Heart left ventricle (tissue), 16 donors: ENCODE measurements around the gene POU6F2. TPM values are rescaled to one million over a fixed set of nuclear protein-coding genes. Genes with fewer than 3 reads are reported as not detected.

Source experiments
- ATAC-seq, 4 donors: fragments of 200-7000 bp; cut with Tn5 transposase; one replicate each; pipeline ENCODE4 v1.9.1; 2020 to 2022; ENCODE audit warnings: moderate library complexity in 4 of 4, mild to moderate bottlenecking in 3 of 4, moderate number of reproducible peaks in 1 of 4
- DNase-seq, 5 donors: peaks; one replicate each; pipeline ENCODE4 v3.0.0-alpha.2; 2020
- H3K27ac ChIP-seq, 12 donors: fragments of 200-600 bp; sonication (generic) in 4 of 12; one replicate each; pipeline versions ENCODE4 v1.5.0 to v1.8.0; 2016 to 2022; ENCODE audit warnings: mild to moderate bottlenecking in 2 of 12
- H3K27me3 ChIP-seq, 9 donors: fragments of 200-600 bp; sonication (generic) in 2 of 9; one replicate each; pipeline versions ENCODE4 v1.5.1 to v1.8.0; 2016 to 2022; ENCODE audit warnings: mild to moderate bottlenecking in 3 of 9
- H3K36me3 ChIP-seq, 9 donors: fragments of 200-600 bp; sonication (generic) in 2 of 9; one replicate each; pipeline versions ENCODE4 v1.5.0 to v1.8.0; 2018 to 2022; ENCODE audit warnings: mild to moderate bottlenecking in 2 of 9
- H3K4me1 ChIP-seq, 12 donors: fragments of 200-600 bp; sonication (generic) in 4 of 12; one replicate each; pipeline versions ENCODE4 v1.5.0 to v1.8.0; 2016 to 2022; ENCODE audit warnings: mild to moderate bottlenecking in 3 of 12
- H3K4me3 ChIP-seq, 12 donors: fragments of 200-600 bp; sonication (generic) in 4 of 12; one replicate each; pipeline versions ENCODE4 v1.5.0 to v1.8.0; 2017 to 2022; ENCODE audit warnings: mild to moderate bottlenecking in 9 of 12, moderate library complexity in 4 of 12
- H3K9me3 ChIP-seq, 12 donors: fragments of 200-600 bp; sonication (generic) in 4 of 12; one replicate each; pipeline versions ENCODE4 v1.5.0 to v1.8.0; 2016 to 2022; ENCODE audit warnings: mild to moderate bottlenecking in 1 of 12
- CTCF ChIP-seq, 12 donors: fragments of 200-600 bp; sonication (generic) in 4 of 12; IDR thresholded peaks; one replicate each; pipeline versions ENCODE4 v1.5.0 to v1.8.0; 2018 to 2022; ENCODE audit warnings: antibody characterized with exemption in 12 of 12, mild to moderate bottlenecking in 5 of 12
- POLR2A ChIP-seq, 2 donors: fragments of 450-650 bp; IDR thresholded peaks; one replicate each; pipeline ENCODE4 v1.6.1; 2017; ENCODE audit warnings: antibody characterized with exemption in 2 of 2, mild to moderate bottlenecking in 2 of 2, moderate library complexity in 2 of 2
- WGBS, 4 donors: extraction: QIAGEN DNeasy Blood & Tissue Kit in 2 of 4; methylation state at CpG; one replicate each; pipeline versions ENCODE4 v1.1.5 to v1.1.7; 2013 to 2018; 5-methylcytosine and 5-hydroxymethylcytosine counted together
- intact Hi-C, 10 donors: fragments of 100-400 bp; cut with DNase I; formaldehyde crosslinking; loops; one replicate each; pipeline versions ENCODE4 v1.11.1 to v1.14.2; 2022
- polyA plus RNA-seq, 2 donors: library from polyadenylated mRNA; stranded (reverse); fragments of 200-250 nt; gene quantifications; one replicate each; pipeline ENCODE4 v1.2.3, GENCODE V29; 2013
- total RNA-seq, 9 donors: library from RNA; depleted of rRNA in 2 of 9; stranded (reverse); fragments of >200 nt in 2 of 9; fragmentation: NEBNext Ultra II Directional in 3 of 9; extraction: Animal tissue kit (Norgen Biotek cat#: 25700) in 3 of 9; gene quantifications; one replicate each; pipeline versions ENCODE4 v1.1.0 to v1.2.4, GENCODE V29; 2016 to 2023
- donor health status: ischemic (EF 13 %, LVEDD 7.1; RV severe dilation, severe dysfunction).
- donor health status: healthy with polysubstance abuse.
- donor health status: DM: no; HTN: yes; CAD: no.
- donor health status: DM: no; HTN: no; CAD: no.
- donor health status: ischemic (EF 25% LVEDD 6.9; RV normal size, moderate dysfunction).
- donor health status: ischemic (EF 25% LVEDD 5.7; RV mildly dilated, moderate dysfunction).
- donor health status: healthy.
- donor health status: DM: yes; HTN: yes; CAD: no.
- donor health status: ischemic (EF 35%, LVEDD 5.7; RV mildly dilated, moderate dysfunction).
- donor health status: nonischemic (EF 11% LVEDD 7.7; RV severe dilation, severe dysfunction).
- donor health status: DM: yes; HTN: yes; CAD: no.
- donor health status: PGD.
- donor health status: ischemic (EF 29% LVEDD 5.4; RV normal size, mild dysfunction).
- donor health status: nonischemic (EF 23%, LVEDD 6.1; RV moderate dilation, normal function).

The POU6F2 gene
- total and polyA plus RNA-seq, 11 donors, result 0.03 to 1.2 (median 0.38) TPM; not detected in 2

DNA sequence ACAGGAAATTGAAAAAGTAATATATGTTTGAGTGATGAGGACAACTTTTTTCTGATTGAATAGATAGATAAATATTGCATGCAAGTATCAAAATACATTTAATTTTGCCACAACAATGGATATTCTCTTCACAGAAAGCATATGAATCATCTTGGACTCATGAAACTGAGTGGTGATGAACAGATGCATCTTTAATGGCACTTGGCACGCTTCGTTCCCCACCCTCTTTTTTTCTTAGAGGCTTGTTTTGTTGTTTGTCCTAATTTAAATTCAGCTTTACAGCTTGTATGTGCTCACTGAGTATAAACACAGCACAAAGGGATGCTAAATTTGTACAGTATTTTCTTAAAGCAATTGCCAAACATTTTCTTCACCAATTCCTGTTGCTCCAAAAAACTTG is 443.5 kb downstream of the POU6F2 start:
- TF ChIP-seq CTCF (IDR thresholded peaks at IDR 0.05) (no peak), POLR2A (IDR thresholded peaks at IDR 0.05) (no peak)
- no peaks in the 10 kb centered on the region for H3K4me1 ChIP-seq
- intact Hi-C loops, result no loop called here
- no peak for ATAC-seq
- H3K36me3 ChIP-seq, result no peaks in the 10 kb centered on the region
- no peak overlapping the region for H3K4me3 ChIP-seq
- DNase-seq, result no peak
- H3K9me3 ChIP-seq, result no peaks in the 10 kb centered on the region
- H3K27me3 ChIP-seq, result peaks cover 0 to 20% (median 0%) of the 10 kb centered on the region in 9 donors
- H3K27ac ChIP-seq, result no peak overlapping the region
- 83 to 90% (median 85%) methylated on average over 2 of the region's 2 CpGs for WGBS, 4 donors

DNA sequence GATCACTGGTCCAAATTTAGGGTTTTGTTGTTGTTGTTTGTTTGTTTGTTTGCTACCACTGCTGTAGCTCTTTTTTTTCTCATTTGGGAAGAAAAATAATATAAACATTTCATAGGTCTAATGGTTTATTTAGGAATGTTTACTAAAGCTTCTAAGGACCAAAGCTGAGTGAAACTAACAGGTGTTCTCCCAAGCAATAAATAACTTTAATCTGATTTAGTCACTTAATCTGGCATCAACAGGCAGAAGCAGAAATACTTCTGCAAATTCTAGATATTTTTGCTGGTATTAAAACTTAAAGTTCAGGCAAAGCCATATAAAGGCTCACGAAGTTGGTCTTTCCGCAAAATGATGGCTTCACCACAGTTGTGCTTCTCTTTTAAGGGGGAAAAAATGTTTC is 444.0 kb downstream of the POU6F2 start:
- Histone ChIP-seq H3K36me3 (no peaks in the 10 kb centered on the region), H3K27me3 (peaks cover 0 to 16% (median 0%) of the 10 kb centered on the region in 9 donors), H3K27ac (no peak overlapping the region), H3K4me3 (no peak overlapping the region), H3K9me3 (no peaks in the 10 kb centered on the region), H3K4me1 (no peaks in the 10 kb centered on the region)
- 85 to 91% (median 87%) methylated on average over 2 of the region's 2 CpGs for WGBS, 4 donors
- intact Hi-C loops, result no loop called here
- TF ChIP-seq CTCF (IDR thresholded peaks at IDR 0.05), result no peak
- no peak for TF ChIP-seq POLR2A (IDR thresholded peaks at IDR 0.05)
- ATAC-seq (no peak), DNase-seq (no peak)

DNA sequence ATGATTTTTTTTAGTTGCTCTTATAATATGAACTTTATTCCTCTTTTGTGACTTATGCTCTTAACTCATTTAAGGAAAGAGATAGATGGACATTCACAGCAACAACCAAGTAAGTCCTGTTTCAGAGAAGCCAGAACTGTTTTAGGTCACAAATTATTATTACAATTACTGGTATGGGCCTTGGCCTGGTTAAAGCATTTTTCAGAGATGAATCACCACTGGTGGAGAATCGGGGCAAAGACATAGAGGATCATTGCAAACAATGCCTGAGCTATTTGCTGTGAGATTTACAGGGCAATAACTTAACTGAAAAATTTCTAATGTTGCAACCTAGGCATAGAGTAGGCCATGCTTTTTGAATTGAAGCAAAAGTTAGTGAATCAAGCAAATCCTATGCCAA is 450.5 kb downstream of the POU6F2 start:
- 28 to 63% (median 49%) methylated on average over 1 of the region's 1 CpG for WGBS, 4 donors
- H3K4me3 ChIP-seq, result no peak overlapping the region
- no peak overlapping the region for H3K27ac ChIP-seq
- DNase-seq, result no peak
- no peaks in the 10 kb centered on the region for H3K36me3 ChIP-seq
- ATAC-seq, result no peak
- no peak for TF ChIP-seq CTCF (IDR thresholded peaks at IDR 0.05)
- no peak for TF ChIP-seq POLR2A (IDR thresholded peaks at IDR 0.05)
- H3K9me3 ChIP-seq, result no peaks in the 10 kb centered on the region
- H3K27me3 ChIP-seq, result no peaks in the 10 kb centered on the region
- H3K4me1 ChIP-seq, result no peaks in the 10 kb centered on the region
- intact Hi-C loops, result no loop called here

DNA sequence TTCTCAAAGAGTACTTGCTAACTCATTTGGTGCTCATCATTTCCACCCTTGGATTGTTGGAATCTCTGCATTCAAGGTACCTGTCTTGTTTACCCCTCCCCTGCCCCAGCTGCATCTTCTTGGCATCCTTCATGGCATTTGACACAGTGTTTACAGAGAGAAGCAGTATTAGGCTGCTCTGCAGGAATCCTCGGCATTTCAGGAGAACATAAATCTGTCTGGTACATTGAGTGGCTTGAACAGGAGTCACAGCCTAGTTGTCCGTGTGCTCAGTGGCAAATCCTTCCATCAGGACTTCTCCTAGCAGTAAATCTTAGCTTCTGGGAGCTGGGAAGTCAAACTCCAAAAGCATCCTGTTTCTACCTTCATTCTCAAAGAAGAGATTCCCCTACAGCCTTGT is 451.7 kb downstream of the POU6F2 start:
- no peak overlapping the region for H3K27ac ChIP-seq
- H3K4me3 ChIP-seq, result no peak overlapping the region
- ATAC-seq (no peak), DNase-seq (no peak)
- intact Hi-C loops, result no loop called here
- H3K9me3 ChIP-seq, result no peaks in the 10 kb centered on the region
- H3K27me3 ChIP-seq, result no peaks in the 10 kb centered on the region
- no peaks in the 10 kb centered on the region for H3K36me3 ChIP-seq
- WGBS, 4 donors, result 68 to 84% (median 75%) methylated on average over 2 of the region's 2 CpGs
- no peaks in the 10 kb centered on the region for H3K4me1 ChIP-seq
- no peak for TF ChIP-seq CTCF (IDR thresholded peaks at IDR 0.05)
- no peak for TF ChIP-seq POLR2A (IDR thresholded peaks at IDR 0.05)
